ENCODE measurements around the gene TNFRSF21.
"Not testable (repeated sequence)": the region's sequence is repeated elsewhere in the genome, so short reads cannot be mapped to it uniquely, and the experiment has no call there.

Gene TNFRSF21

GRCh38 chr6:47288267-47289090 is 21.2 kb downstream of the TNFRSF21 start:
- H3K9me3 ChIP-seq (ENCODE audit: control insufficient read depth in 2 of 2, low read length in 2 of 2), result peaks cover 0 to 4% of the 10 kb centered on the region in 2 donors
- H3K4me1 ChIP-seq (ENCODE audit: control insufficient read depth, insufficient read depth, low read length), result peaks cover 5% of the 10 kb centered on the region
- peaks cover 11 to 12% of the 10 kb centered on the region in 2 donors for H3K36me3 ChIP-seq (ENCODE audit: control insufficient read depth in 2 of 2, insufficient read depth in 2 of 2, low read length in 2 of 2)
- no peaks in the 10 kb centered on the region for H3K27me3 ChIP-seq (ENCODE audit: control insufficient read depth in 1 of 2, insufficient read depth in 2 of 2, low read length in 2 of 2)
- no peak overlapping the region for H3K9ac ChIP-seq (ENCODE audit: low read length in 2 of 2)
- H3K4me3 ChIP-seq (ENCODE audit: low read length in 2 of 2), result no peak overlapping the region
- H3K27ac ChIP-seq (ENCODE audit: low read length), result no peak overlapping the region

- H3K27ac ChIP-seq (ENCODE audit: low read length), result no peak overlapping the region
- no peaks in the 10 kb centered on the region for H3K27me3 ChIP-seq (ENCODE audit: control insufficient read depth in 1 of 2, insufficient read depth in 2 of 2, low read length in 2 of 2)
- peaks cover 3% of the 10 kb centered on the region for H3K4me1 ChIP-seq (ENCODE audit: control insufficient read depth, insufficient read depth, low read length)
- no peak overlapping the region for H3K9ac ChIP-seq (ENCODE audit: low read length in 2 of 2)
- H3K9me3 ChIP-seq (ENCODE audit: control insufficient read depth in 2 of 2, low read length in 2 of 2), result peaks cover 0 to 4% of the 10 kb centered on the region in 2 donors
- H3K36me3 ChIP-seq (ENCODE audit: control insufficient read depth in 2 of 2, insufficient read depth in 2 of 2, low read length in 2 of 2), result peaks cover 11 to 12% of the 10 kb centered on the region in 2 donors
- no peak overlapping the region for H3K4me3 ChIP-seq (ENCODE audit: low read length in 2 of 2)
Observed at GRCh38 chr6:47286301-47286700, 23.4 kb downstream of the TNFRSF21 start.

DNA sequence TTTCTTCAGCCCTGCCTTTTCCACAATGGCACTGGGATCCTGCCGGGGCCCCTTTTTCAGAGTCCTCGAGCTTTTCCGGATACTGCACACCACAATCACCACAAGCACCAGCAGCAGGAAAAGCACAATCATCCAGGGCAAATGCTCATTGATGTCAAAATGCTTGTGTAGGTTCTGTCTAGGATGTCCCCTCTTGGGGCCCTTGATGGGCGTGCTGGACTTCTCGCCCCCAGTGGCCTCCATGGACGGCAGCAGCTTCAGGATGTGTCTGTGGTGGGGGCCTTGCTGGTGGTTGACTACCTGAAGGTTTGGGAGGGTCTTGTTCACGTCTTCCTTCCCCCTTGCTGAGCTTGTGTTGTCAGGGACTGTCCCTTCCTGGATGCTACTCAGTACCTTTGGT is 25.7 kb downstream of the TNFRSF21 start:
- H3K27ac ChIP-seq (ENCODE audit: low read length), result no peak overlapping the region
- H3K27me3 ChIP-seq (ENCODE audit: control insufficient read depth in 1 of 2, insufficient read depth in 2 of 2, low read length in 2 of 2), result no peaks in the 10 kb centered on the region
- peaks cover 3% of the 10 kb centered on the region for H3K4me1 ChIP-seq (ENCODE audit: control insufficient read depth, insufficient read depth, low read length)
- H3K36me3 ChIP-seq (ENCODE audit: control insufficient read depth in 2 of 2, insufficient read depth in 2 of 2, low read length in 2 of 2), result peaks cover 11 to 12% of the 10 kb centered on the region in 2 donors
- no peaks in the 10 kb centered on the region for H3K9me3 ChIP-seq (ENCODE audit: control insufficient read depth in 2 of 2, low read length in 2 of 2)
- no peak overlapping the region for H3K9ac ChIP-seq (ENCODE audit: low read length in 2 of 2)
- H3K4me3 ChIP-seq (ENCODE audit: low read length in 2 of 2), result no peak overlapping the region

DNA sequence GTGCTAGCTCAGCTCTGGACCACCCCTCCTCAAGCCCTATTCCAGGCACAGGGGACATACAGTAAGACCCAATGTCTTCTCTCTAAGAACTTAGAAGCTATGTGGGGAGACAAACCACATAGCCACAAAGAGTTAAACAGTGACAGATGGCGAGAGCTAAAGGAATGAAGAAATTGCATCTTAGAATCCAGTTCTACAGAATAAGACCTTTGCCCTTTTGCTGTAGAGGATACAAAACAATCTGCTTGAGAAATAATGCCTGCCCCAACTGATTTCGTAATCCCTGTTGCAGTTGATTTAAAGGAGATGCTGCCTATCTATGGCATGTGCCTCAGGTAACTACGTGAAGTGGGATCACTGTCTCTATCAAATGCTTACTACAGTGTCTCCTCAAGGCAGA is 31.2 kb downstream of the TNFRSF21 start:
- H3K27me3 ChIP-seq (ENCODE audit: control insufficient read depth in 1 of 2, insufficient read depth in 2 of 2, low read length in 2 of 2), result no peaks in the 10 kb centered on the region
- H3K27ac ChIP-seq (ENCODE audit: low read length), result no peak overlapping the region
- H3K36me3 ChIP-seq (ENCODE audit: control insufficient read depth in 2 of 2, insufficient read depth in 2 of 2, low read length in 2 of 2), result peaks cover 1 to 4% of the 10 kb centered on the region in 2 donors
- no peaks in the 10 kb centered on the region for H3K9me3 ChIP-seq (ENCODE audit: control insufficient read depth in 2 of 2, low read length in 2 of 2)
- no peak overlapping the region for H3K9ac ChIP-seq (ENCODE audit: low read length in 2 of 2)
- no peak overlapping the region for H3K4me3 ChIP-seq (ENCODE audit: low read length in 2 of 2)
- H3K4me1 ChIP-seq (ENCODE audit: control insufficient read depth, insufficient read depth, low read length), result no peaks in the 10 kb centered on the region

DNA sequence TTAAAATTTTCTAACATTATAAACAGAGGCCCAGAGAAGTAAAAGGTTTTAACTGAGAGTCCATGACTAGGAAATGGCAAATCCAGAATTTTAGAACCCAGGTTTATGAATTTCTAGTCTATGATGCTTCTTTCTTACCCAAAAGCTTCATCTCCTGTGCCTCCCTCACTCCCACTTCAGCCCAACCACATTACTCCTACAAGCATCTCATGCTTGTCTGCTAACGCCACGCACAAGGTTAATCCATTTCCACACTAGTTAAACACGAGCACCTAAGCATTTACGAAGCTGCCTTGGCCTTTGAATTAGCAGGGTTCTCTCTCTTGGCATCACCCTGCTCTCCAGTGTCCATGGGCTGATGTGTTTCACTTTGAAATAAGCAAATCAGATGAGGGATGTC is 32.0 kb downstream of the TNFRSF21 start:
- H3K9ac ChIP-seq (ENCODE audit: low read length in 2 of 2), result no peak overlapping the region
- no peaks in the 10 kb centered on the region for H3K4me1 ChIP-seq (ENCODE audit: control insufficient read depth, insufficient read depth, low read length)
- H3K27me3 ChIP-seq (ENCODE audit: control insufficient read depth in 1 of 2, insufficient read depth in 2 of 2, low read length in 2 of 2), result no peaks in the 10 kb centered on the region
- H3K36me3 ChIP-seq (ENCODE audit: control insufficient read depth in 2 of 2, insufficient read depth in 2 of 2, low read length in 2 of 2), result peaks cover 0 to 4% of the 10 kb centered on the region in 2 donors
- H3K27ac ChIP-seq (ENCODE audit: low read length), result no peak overlapping the region
- no peaks in the 10 kb centered on the region for H3K9me3 ChIP-seq (ENCODE audit: control insufficient read depth in 2 of 2, low read length in 2 of 2)
- H3K4me3 ChIP-seq (ENCODE audit: low read length in 2 of 2), result no peak overlapping the region

DNA sequence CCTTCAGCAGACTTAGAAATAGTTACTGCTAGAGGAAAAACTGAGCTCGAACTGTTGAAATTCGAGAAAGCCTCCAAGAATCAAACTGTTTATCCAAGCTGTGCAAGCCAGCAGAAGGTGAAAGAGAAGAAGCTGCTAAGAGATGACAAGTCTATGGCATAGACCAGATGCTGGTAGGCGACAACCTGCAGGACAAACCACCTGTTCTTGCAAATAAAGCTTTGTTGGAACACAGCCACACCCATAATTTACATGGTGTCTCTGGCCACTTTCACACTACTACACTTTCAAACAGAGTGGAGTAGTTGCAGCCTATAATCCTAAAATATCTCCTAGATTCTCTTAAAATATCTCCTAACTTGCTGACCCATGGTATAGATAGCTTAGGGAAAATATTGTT is 33.3 kb downstream of the TNFRSF21 start:
- Histone ChIP-seq H3K27me3 (ENCODE audit: control insufficient read depth in 1 of 2, insufficient read depth in 2 of 2, low read length in 2 of 2) (no peaks in the 10 kb centered on the region), H3K36me3 (ENCODE audit: control insufficient read depth in 2 of 2, insufficient read depth in 2 of 2, low read length in 2 of 2) (peaks cover 0 to 4% of the 10 kb centered on the region in 2 donors), H3K27ac (ENCODE audit: low read length) (no peak overlapping the region), H3K9me3 (ENCODE audit: control insufficient read depth in 2 of 2, low read length in 2 of 2) (no peaks in the 10 kb centered on the region), H3K4me3 (ENCODE audit: low read length in 2 of 2) (no peak overlapping the region), H3K9ac (ENCODE audit: low read length in 2 of 2) (no peak overlapping the region), H3K4me1 (ENCODE audit: control insufficient read depth, insufficient read depth, low read length) (no peaks in the 10 kb centered on the region)

- H3K4me3 ChIP-seq (ENCODE audit: low read length in 2 of 2), result no peak overlapping the region
- peaks cover 0 to 4% of the 10 kb centered on the region in 2 donors for H3K36me3 ChIP-seq (ENCODE audit: control insufficient read depth in 2 of 2, insufficient read depth in 2 of 2, low read length in 2 of 2)
- H3K9ac ChIP-seq (ENCODE audit: low read length in 2 of 2), result no peak overlapping the region
- no peaks in the 10 kb centered on the region for H3K4me1 ChIP-seq (ENCODE audit: control insufficient read depth, insufficient read depth, low read length)
- H3K27me3 ChIP-seq (ENCODE audit: control insufficient read depth in 1 of 2, insufficient read depth in 2 of 2, low read length in 2 of 2), result no peaks in the 10 kb centered on the region
- no peak overlapping the region for H3K27ac ChIP-seq (ENCODE audit: low read length)
- H3K9me3 ChIP-seq (ENCODE audit: control insufficient read depth in 2 of 2, low read length in 2 of 2), result no peaks in the 10 kb centered on the region
Observed at GRCh38 chr6:47275640-47276039, 34.1 kb downstream of the TNFRSF21 start.

DNA sequence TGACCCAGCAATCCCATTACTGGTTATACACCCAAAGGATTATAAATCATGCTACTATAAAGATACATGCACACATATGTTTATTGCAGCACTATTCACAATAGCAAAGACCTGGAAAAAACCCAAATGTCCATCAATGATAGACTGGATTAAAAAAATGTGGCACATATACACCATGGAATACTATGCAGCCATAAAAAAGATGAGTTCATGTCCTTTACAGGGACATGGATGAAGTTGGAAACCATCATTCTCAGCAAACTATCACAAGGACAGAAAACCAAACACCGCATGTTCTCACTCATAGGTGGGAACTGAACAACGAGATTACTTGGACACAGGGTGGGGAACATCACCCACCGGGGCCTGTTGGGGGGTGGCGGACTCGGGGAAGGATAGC is 34.6 kb downstream of the TNFRSF21 start:
- H3K36me3 ChIP-seq (ENCODE audit: control insufficient read depth in 2 of 2, insufficient read depth in 2 of 2, low read length in 2 of 2); H3K9ac ChIP-seq (ENCODE audit: low read length in 2 of 2); H3K27me3 ChIP-seq (ENCODE audit: control insufficient read depth in 1 of 2, insufficient read depth in 2 of 2, low read length in 2 of 2); H3K4me3 ChIP-seq (ENCODE audit: low read length in 2 of 2); H3K4me1 ChIP-seq (ENCODE audit: control insufficient read depth, insufficient read depth, low read length); H3K27ac ChIP-seq (ENCODE audit: low read length); H3K9me3 ChIP-seq (ENCODE audit: control insufficient read depth in 2 of 2, low read length in 2 of 2): not testable (repeated sequence)

DNA sequence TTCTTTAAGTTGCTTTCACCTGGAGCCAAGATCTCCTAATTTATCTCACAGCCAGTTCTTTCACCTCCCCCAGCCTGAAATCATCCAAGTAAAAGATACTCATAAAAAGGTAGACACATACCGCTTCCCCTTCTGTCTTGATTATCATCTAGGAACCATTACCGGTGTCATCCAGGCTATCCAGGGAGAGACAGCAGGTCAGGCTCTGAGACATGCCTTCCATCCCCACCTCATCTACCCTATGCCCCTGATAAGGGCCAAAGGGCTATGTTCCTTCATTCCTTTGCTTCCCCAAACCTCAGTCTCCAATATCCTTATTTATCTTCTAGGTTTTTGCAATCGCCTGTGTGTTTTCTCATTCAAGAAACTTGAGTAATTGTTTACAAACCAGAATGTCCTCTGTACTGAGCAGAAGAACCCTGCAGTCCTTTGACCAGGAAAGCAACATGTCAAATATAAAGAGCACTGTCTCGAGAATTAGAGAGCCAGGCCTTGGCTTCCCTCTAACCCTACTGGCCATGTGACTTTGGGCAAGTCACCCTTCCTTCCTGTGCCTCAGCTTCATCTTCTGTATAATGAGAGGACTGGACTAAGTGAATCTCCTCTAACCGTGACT is 41.0 kb downstream of the TNFRSF21 start:
- no peaks in the 10 kb centered on the region for H3K36me3 ChIP-seq (ENCODE audit: control insufficient read depth in 2 of 2, insufficient read depth in 2 of 2, low read length in 2 of 2)
- H3K9ac ChIP-seq (ENCODE audit: low read length in 2 of 2), result no peak overlapping the region
- H3K27me3 ChIP-seq (ENCODE audit: control insufficient read depth in 1 of 2, insufficient read depth in 2 of 2, low read length in 2 of 2), result no peaks in the 10 kb centered on the region
- H3K27ac ChIP-seq (ENCODE audit: low read length), result no peak overlapping the region
- H3K4me1 ChIP-seq (ENCODE audit: control insufficient read depth, insufficient read depth, low read length), result no peaks in the 10 kb centered on the region
- no peaks in the 10 kb centered on the region for H3K9me3 ChIP-seq (ENCODE audit: control insufficient read depth in 2 of 2, low read length in 2 of 2)
- no peak overlapping the region for H3K4me3 ChIP-seq (ENCODE audit: low read length in 2 of 2)

- H3K27ac ChIP-seq (ENCODE audit: low read length), result no peak overlapping the region
- no peaks in the 10 kb centered on the region for H3K36me3 ChIP-seq (ENCODE audit: control insufficient read depth in 2 of 2, insufficient read depth in 2 of 2, low read length in 2 of 2)
- H3K9me3 ChIP-seq (ENCODE audit: control insufficient read depth in 2 of 2, low read length in 2 of 2), result no peaks in the 10 kb centered on the region
- no peak overlapping the region for H3K9ac ChIP-seq (ENCODE audit: low read length in 2 of 2)
- H3K4me3 ChIP-seq (ENCODE audit: low read length in 2 of 2), result no peak overlapping the region
- no peaks in the 10 kb centered on the region for H3K4me1 ChIP-seq (ENCODE audit: control insufficient read depth, insufficient read depth, low read length)
- H3K27me3 ChIP-seq (ENCODE audit: control insufficient read depth in 1 of 2, insufficient read depth in 2 of 2, low read length in 2 of 2), result no peaks in the 10 kb centered on the region
Observed at GRCh38 chr6:47267301-47267700, 42.4 kb downstream of the TNFRSF21 start.

- Histone ChIP-seq H3K9ac (ENCODE audit: low read length in 2 of 2) (no peak overlapping the region), H3K4me3 (ENCODE audit: low read length in 2 of 2) (no peak overlapping the region), H3K9me3 (ENCODE audit: control insufficient read depth in 2 of 2, low read length in 2 of 2) (no peaks in the 10 kb centered on the region), H3K27me3 (ENCODE audit: control insufficient read depth in 1 of 2, insufficient read depth in 2 of 2, low read length in 2 of 2) (no peaks in the 10 kb centered on the region), H3K27ac (ENCODE audit: low read length) (no peak overlapping the region), H3K4me1 (ENCODE audit: control insufficient read depth, insufficient read depth, low read length) (no peaks in the 10 kb centered on the region), H3K36me3 (ENCODE audit: control insufficient read depth in 2 of 2, insufficient read depth in 2 of 2, low read length in 2 of 2) (no peaks in the 10 kb centered on the region)
Observed at GRCh38 chr6:47265971-47266370, 43.7 kb downstream of the TNFRSF21 start.
